HG03571 (cell line): ENCODE data around the gene ANKRD44.
A peak's percentile ranks its signal among the peaks of the same experiment; 100 is the strongest.
"Not testable (repeated sequence)": the region's sequence is repeated elsewhere in the genome, so short reads cannot be mapped to it uniquely, and the experiment has no call there.

Experiments used
- ATAC-seq: cut with Tn5 transposase; IDR thresholded peaks from one replicate; pipeline ENCODE4 v1.9.1; 2021; ENCODE audit not compliant: unreplicated experiment

The ANKRD44 gene

DNA sequence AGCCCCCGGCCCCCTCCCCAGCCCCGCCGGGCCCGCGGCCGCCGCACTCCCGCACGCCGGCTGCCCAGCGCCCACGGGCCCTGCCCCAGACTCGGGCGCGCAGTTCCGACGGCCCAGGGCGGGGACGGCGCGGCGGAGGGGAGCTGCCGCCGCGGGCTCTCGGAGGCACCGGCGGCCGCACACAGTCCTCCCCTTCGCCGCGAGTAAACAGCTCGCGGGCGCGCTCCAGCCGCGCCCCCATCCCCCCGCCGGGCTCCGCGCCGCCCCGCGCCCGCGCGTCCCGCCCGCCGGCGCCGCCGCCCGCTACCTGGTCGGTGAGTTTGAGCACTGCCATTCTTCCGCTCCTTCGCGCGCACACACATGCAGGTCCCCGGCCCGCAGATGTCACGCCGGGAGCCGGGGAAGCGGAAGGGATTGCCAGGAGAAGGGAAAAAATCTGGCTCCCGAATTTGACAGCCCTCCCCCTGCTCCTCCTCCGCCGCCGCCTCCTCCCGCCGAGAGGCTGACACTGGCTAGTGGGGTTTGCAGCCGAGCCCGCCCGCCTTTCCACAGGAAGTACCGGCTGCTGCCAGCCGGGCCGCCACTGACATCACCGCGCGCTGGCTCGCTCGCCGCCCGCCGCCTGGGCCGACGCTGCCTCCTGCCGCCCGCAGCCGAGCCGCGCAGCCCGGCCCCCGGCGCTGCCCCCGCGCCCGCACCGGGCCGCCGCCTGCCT, at the start of gene ANKRD44:
Gene ANKRD44, minus strand, starts transcription at position 510 of the 715 bp plus-strand sequence. Its CDS starts 176 bp downstream, at position 334.
- ATAC-seq, result peak; percentile 67

DNA sequence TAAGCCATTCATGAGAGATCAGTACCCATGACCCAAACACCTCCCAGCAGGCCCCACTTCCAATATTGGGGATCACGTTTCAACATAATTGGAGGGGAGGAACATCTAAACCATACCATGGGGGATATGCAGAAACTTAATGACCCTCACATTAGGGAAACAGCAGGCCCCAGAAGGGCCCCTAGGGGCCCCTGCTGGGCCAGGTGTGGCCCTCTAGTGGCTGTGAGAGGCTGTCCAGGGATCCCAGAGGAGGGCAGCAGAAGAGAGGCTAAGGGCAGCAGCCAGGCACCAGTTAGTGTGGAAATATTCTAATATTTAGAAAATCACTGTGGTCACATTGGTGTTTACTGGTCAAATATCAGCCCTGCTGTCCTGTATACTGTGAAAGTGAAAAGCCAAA, 49.3 kb upstream of the ANKRD44 start:
- no peak for ATAC-seq

DNA sequence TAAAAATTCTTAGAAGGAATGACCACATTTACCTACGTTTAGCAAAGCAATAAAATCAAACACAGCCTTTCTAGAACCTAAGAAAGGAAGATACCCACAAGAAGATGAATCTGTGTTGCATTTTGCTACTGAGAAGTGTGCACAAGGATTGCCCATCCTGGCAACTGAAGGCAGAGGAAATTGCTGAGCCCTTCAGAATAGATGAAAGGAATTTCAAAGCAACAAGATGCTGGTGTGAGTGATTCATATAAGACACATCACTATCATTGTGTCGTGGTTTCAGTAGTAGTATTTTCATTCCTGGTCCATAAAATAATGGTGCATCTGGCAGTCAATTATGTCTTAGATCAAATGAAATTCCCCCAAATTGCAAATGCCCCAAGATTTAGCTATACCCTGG, 48.4 kb upstream of the ANKRD44 start:
- no peak for ATAC-seq

DNA sequence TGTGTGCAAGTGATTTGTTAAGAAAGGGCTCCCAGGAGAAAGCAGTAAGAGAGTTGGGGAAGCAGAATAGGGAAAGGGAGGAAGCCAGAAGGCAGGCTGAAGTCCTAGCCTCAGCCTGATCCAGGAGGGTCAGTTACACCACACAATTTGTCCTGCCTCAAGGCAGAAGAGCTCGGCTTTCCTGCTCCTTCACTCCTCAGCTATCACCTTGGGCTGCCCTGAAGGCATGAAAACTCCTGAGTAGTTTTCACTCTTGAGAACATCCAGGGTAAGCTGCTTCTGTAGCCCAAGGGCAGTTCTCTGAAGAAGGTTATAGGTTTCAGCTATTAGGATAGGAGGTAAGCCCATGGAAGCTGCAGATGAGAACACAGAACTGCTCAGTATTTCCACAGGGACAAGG, 47.4 kb upstream of the ANKRD44 start:
- ATAC-seq, result no peak

DNA sequence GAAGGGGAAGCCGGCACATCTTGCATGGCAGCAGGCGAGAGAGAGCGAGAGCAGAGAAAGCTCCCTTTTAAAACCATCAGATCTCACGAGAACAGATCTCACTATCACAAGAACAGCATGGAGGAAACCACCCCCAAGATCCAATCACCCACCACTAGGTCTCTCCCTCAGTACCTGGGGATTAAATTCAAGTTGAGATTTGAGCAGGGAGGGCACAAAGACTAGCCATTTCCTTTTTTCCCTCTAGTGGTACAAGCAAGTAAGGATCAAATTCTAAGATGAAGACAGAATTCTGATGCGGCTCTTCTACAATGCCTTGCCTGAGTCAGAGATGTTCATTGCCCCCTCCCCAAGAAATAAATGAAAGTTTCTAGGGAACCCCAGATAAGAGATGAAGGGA, 45.6 kb upstream of the ANKRD44 start:
- ATAC-seq, result no peak

DNA sequence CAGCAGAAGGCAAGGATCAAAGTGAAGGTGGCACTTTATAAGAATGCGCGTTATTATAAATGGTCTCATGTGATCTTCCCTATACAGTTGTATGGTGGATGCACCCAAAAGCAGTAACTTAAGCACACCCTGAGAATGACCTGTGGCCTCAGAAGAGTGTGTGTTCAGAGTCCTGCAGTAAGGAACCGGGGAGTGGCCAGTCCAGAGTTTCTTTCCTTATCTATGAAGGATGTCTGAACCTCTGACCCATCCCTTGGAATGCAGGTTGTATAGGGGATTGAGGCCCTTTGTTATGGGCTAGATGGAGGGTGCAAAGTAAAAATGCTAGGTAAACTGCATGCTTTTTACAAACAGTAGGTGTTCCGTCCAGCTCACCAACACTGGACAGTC, 43.6 kb upstream of the ANKRD44 start:
- no peak for ATAC-seq

DNA sequence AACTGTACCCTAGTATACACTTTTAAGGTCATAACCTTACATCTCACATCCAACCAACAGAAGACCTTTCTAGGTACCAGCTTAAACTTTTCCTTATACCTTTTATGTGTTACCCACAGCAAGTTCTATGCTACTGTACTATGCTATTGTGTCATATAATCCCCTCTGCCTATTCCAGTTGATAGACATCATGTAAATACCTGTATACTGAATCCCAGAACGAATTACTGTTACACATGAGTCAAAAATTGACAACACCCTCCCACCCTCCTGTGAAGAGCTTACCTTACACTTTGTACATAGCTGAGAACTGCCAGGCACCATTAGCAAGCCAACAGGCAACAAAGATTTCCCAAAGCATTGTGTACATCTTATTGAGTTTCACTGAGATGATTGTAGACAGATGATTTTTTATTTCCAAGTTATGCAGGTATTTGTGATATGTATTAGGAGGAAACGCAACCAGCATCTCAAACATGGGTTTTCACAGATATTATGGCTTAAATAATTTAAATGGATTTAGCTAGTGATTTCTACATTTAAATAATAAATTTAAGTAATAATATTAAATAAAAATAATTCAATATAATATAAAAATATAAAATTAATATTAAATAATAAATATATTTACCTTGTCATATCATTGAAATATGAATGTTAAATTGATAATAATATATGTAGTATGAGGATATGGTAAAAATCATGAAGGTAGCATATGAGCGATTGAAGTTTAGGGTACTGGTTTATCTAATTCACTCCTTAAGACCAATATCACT, 43.0 kb upstream of the ANKRD44 start:
- no peak for ATAC-seq

DNA sequence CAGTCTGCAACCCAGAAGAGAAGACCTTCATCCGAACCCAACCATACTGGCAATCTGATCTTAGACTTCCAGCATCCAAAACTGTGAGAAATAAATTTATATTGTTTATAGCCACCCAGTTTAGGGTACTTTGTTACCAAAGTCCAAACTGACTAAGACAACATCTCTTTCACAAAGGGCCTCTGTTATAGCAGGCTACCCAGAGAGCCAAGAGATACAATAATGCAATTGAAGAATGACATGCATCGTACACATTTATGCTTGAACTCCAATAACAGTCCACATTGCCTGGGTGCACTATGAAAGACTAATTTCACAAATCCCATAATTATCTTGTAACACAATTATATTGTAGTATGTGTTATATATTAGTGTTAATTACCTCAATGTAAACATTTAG, 39.1 kb upstream of the ANKRD44 start:
- ATAC-seq, result no peak

DNA sequence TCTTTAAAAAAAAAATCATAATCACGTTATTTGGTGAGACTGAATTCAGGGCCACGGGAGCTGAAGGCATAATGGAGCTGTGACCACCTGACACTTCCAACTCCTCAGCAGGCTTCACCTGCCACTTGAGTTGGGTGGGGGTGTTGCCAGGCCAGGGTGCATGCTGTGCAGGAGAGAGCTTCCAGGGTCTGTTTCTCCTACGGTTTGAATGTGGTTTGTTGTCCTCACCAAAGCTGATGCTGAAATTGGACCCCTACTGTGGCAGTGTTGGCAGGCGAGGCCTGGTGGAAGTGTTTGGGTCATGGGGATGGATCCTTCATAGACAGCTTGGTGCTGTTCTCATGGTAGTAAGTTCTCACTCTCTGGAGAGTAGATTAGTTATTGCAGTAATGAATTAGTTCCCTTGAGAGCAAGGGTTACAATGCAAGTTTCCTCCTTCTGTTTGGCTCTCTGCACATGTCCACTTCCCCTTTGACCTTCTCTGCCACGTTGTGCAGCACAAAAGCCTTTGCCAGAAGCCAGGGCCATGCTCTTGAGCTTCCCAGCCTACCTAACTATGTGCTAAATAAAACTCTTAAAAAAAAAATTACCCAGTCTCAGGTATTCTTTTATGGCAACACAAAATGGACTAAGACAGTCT, 38.3 kb upstream of the ANKRD44 start:
- no peak for ATAC-seq

DNA sequence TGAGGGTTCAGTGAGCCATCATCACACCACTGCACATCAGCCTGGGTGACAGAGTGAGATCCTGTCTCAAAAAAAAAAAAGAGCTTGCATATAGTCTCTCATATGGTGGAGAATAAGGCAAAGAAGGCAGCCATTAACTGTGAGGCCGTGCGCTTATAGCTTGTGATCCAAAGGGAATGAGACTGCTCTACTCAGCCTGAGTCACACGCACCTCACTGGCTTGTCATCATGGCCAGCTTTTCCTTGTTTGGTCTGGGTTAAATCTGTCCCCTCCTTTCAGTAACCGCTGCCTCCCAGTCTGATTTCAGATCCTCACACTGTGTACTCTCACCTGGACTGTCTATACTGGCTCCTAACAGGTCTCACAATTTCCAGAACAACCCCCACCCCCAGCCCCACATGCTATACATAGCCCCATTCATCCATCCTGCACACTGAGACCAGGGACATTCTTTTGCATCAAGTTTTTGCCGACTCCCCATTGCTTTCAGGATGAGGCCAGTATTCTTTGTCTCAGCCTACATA, 35.3 kb upstream of the ANKRD44 start:
- ATAC-seq, result no peak

DNA sequence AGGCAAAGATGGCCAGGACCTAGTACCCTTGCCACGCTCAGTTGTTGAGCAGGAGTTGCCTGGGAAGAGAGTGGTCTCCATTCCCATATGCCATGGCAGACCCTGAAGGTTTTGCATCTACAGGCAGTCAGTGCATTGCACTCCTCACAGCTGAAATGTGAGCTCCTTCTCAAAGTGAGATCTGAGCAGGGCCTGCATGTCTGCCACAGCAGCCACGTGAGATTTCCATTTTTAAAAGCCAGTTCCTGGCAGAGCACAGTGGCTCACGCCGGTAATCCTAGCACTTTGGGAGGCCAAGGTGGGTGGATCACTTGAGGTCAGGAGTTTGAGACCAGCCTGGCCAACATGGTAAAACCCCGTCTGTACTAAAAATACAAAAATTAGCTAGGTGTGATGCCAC, 33.4 kb upstream of the ANKRD44 start:
- not testable (repeated sequence) for ATAC-seq

DNA sequence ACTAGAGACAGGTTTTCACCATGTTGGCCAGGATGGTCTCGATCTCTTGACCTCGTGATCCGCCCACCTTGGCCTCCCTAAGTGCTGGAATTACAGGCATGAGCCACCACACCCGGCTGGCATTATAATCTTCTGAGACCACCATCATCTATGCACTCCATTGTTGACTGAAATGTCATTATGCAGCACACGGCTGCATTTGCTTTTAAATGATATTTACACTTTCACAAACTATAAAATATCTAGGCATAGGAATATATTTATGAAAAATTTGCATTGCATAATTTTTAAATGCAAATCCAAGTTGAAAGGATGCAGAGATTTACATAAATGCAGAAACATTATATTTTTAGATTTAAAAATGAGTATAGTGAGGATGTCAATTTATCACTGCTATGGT, 30.0 kb upstream of the ANKRD44 start:
- no peak for ATAC-seq

DNA sequence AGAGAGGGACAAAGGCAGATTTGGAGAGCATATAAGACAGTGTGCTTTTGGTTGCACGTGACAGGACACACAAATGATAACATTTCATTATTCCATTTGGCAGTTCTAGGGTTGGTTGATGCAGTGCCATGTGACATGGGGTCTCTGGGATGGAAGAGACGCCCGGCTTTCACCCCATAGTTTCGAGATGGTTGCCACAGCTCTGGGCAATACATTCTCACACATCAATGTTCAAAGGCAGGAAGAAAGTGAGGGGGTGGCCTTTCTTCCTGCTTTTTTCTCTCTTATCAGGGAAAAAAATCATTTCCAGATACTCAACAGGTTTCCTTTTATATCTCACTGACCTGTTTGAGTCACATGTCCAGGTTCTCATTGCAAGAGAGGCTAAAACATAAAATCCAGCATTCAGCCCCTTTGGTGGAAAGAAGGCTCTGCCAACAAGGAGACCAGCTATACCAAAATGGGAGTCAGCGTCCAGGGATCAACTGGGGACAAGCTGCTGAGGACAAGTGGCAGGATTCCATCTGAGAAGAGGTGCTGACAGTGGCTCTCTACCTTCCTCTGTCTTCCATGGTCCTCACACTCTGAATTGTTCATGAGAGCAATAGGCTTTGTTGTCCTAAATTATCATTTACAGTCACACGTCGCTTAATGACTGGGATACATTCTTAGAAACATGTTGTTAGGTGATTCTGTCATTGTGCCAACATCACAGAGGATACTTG, 29.1 kb upstream of the ANKRD44 start:
- ATAC-seq, result no peak

DNA sequence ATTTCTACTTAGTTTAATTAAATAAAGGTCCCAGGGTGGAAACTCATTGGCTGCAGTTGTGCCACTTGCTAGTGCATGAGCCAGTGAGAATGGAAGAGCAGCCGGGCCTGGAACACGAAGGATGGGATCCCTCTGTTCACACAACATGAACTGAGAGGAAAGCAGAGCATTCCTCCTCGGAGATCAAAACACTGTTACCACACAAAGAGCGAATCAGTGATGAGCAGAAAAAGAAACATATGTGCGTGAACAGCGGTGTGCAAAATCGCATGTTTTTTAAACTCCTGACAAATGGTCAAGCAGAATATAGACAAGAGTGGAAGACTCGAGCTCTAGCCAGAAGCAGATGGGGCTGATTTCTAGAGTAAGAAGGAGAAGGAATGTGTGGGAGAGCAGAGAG, 28.4 kb upstream of the ANKRD44 start:
- ATAC-seq, result no peak

DNA sequence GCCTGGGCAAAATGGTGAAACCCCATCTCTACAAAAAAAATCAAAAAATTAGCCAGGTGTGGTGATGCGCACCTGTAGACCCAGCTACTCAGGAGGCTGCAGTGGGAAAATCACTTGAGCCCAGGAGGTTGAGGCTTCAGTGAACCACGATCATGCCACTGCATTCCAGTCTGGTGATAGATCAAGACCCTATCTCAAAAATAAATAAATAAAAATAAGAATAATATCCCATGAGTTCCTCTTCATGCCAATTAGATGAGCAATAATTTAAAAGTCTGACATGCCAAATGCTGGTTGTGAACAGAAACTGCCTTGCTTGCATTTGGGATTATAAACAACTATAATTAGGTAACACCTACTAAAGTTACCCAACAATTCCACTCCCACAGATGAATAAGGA, 22.1 kb upstream of the ANKRD44 start:
- ATAC-seq, result no peak

DNA sequence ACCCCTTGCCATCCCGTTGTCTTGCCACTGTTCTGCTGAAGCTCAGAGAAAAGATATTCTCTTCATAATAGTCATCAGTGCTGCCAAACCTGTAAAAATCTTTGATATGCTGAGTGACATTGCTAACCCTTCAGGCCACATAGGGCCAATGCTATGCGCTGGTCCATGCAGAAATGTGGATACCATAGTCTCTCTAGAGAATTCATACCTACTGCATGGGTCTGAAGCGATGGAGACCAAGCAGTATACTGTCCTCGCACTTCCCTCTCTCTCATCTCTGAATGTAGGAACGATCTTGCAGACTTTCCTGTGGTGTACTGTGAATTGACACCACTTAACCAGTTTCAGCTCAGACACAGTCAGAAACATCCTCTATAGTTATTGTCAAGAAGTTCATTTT, 17.9 kb upstream of the ANKRD44 start:
- no peak for ATAC-seq

DNA sequence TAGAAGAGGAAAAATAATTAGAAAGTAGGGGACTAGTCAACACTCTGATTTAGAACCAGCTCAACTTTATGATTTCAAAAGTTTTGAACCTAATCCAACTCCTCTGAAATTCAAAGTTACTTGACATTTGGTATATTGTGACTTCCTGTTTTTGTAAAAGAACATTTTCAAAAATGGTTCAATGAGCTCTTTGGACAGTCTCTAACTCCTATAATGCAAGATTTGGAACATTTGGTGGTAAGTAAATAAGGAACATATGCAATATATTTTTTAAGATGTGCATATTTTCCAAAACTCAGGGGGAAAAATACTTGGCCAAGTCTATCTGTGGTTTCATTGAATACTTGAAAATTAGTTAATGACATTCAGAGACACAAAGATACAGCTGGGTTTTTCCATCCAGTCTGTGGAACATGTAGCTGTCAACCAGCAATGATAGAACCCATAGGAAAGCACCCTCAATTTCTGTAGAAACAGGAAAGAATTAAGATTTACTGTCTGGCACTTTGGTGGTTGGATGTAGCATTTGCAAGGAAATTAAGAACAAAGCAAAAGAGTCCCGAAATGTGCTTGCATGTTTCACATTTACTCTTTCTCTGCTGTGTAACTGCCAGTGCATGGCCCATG, 17.0 kb upstream of the ANKRD44 start:
- ATAC-seq, result no peak

DNA sequence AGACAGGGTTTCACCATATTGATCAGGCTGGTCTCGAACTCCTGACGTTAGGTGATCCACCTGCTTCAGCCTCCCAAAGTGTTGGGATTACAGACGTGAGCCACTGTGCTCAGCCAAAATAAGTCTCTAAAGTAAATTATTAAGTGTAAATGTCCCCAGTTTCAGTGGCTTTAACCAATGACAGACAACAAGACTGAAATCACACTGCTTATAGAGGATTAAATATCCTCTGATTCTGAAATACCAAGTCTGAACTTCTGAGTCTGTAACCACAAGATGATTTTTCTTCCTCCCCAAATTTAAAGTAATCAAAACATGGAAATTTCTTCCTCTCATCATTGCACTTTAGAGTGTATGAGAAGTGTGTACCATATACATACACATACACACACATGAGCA, 16.5 kb upstream of the ANKRD44 start:
- no peak for ATAC-seq

DNA sequence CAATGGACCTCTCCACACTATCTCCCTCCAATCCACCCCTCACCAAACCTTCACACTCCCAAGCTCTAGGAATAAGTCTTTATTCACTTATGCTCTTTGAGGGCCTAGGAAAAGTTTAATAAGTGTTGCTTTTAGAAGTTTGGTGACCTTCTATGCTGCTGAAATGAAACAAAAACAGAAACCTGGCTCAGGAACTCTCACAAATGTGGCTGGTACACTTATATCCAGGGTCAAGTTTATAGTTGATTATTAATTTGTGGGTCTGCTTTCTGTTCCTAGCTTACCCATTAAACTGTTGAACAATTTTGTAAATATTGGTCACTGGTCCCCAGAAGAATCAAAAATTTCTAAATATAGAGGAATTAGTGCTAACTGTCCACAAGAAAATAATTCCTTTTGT, 14.2 kb upstream of the ANKRD44 start:
- ATAC-seq, result peak; percentile 90
